ENCODE data around the gene AMIGO3. TPM values are rescaled to one million over a fixed set of nuclear protein-coding genes. Genes with fewer than 3 reads are reported as not detected.

AMIGO3 gene
- total and polyA plus RNA-seq, 10 of the 15 experiments (the other 5 are each of a cell fraction or from before 2014, with no cell fraction given): 0.07 to 1.3 (median 0.44) TPM; not detected in 3

DNA sequence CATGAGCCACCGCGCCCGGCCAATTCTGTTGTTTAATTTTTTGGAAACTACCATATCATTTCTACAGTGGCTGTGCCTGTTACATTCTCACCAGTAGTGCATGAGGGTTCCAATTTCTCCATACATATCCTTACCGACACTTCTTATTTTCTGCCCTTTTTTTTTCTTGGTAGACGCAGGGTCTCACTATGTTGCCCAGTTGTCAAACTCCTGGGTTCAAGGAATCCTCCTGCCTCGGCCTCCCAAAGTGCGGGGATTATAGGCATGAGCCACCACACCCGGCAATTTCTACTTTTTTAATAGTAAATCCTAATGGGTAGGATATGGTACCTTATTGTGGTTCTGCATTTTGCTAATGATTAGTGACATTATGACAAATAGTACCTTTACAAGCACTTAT lies 9.6 kb downstream of the AMIGO3 start:
- 91% methylated on average over 8 of the region's 8 CpGs for WGBS (ENCODE audit: insufficient coverage, insufficient replicate concordance, low lambda C conversion rate, missing lambda C conversion rate)
- H2AFZ ChIP-seq (ENCODE audit: control insufficient read depth, low read depth, low read length): no peak overlapping the region
- peaks cover 0 to 3% of the 10 kb centered on the region in 2 experiments; a peak in 2 of 4 replicates for H3K36me3 ChIP-seq (ENCODE audit: control insufficient read depth in 2 of 2, insufficient read depth in 2 of 2, low read length in 1 of 2)
- ATAC-seq: no peak
- no peak for FAIRE-seq
- ChIA-PET SMC1A (ENCODE audit: uncharacterized antibody, unreplicated experiment) (no interaction called here), RAD21 (ENCODE audit: unreplicated experiment) (no interaction called here), CTCF (no interaction called here), POLR2A (no interaction called here)
- BruUV-seq (replicated peaks): no TSS peak
- H3K9me3 ChIP-seq (replicated peaks; ENCODE audit: control insufficient read depth, insufficient read depth, low read length): no peaks in the 10 kb centered on the region
- intact Hi-C loops (cut with micrococcal nuclease; ENCODE audit: unreplicated experiment) (no loop called here), in situ Hi-C loops (cut with MboI) (no loop called here)
- no peak for DNase-seq (ENCODE audit: low read depth, low spot score)
- H3K4me1 ChIP-seq (ENCODE audit: control insufficient read depth, insufficient read depth, low read length): no peaks in the 10 kb centered on the region
- H3K4me2 ChIP-seq (ENCODE audit: control insufficient read depth, insufficient read depth): no peak overlapping the region
- no peak for TF ChIP-seq FOS (IDR thresholded peaks at IDR 0.05; ENCODE audit: borderline replicate concordance, extremely low read depth, insufficient read length)
- TF ChIP-seq NR2C1 (IDR thresholded peaks at IDR 0.05): no peak
- TF ChIP-seq HDAC2 (IDR thresholded peaks at IDR 0.05): no peak
- no peak for TF ChIP-seq RFX5 (IDR thresholded peaks at IDR 0.05; ENCODE audit: low read depth, low read length)
- no peak for TF ChIP-seq GATAD2B (conservative IDR thresholded peaks at IDR 0.05; ENCODE audit: low read depth)
- no peak for TF ChIP-seq KLF5 (IDR thresholded peaks at IDR 0.05; ENCODE audit: partially characterized antibody)
- no peak for TF ChIP-seq BCL11A (IDR thresholded peaks at IDR 0.05; ENCODE audit: low read depth, low read length)
- no peak for TF ChIP-seq PML (IDR thresholded peaks at IDR 0.05; ENCODE audit: low read length)
- H3K9ac ChIP-seq (ENCODE audit: control insufficient read depth, insufficient read depth, low read length): no peak overlapping the region
- H3K4me3 ChIP-seq: no peak overlapping the region
- no peaks in the 10 kb centered on the region for H3K79me2 ChIP-seq (ENCODE audit: control insufficient read depth, insufficient read depth, low read length)
- no peaks in the 10 kb centered on the region for H4K20me1 ChIP-seq (ENCODE audit: control insufficient read depth, insufficient read depth)
- H3K27ac ChIP-seq (ENCODE audit: control insufficient read depth, insufficient read depth): no peak overlapping the region
- H3K27me3 ChIP-seq (replicated peaks in 1 of 2; ENCODE audit: control insufficient read depth in 2 of 2, insufficient read depth in 2 of 2, low read length in 1 of 2): no peaks in the 10 kb centered on the region

DNA sequence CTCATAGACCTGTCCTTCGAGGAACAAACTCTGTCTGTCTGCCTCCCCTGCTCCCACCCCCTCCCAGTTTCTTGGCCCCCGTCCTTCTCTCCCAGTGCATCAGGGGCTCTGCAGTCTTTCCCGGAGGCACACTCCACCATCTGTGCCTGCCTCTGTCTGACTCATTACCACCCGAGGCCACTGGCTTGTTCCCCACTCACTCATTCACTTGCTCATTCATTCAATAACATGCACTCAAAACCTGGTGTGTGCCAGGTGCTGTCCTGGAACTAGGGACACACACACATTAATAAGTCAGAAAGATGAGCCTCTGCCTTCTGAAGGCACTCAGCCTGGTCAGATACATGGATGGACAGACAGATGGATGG lies 12.4 kb downstream of the AMIGO3 start:
- in situ Hi-C loops (cut with MboI): no loop called here
- ATAC-seq: no peak
- TF ChIP-seq SMAD1 (IDR thresholded peaks at IDR 0.05; ENCODE audit: low read depth, partially characterized antibody) (no peak), BCL11A (IDR thresholded peaks at IDR 0.05; ENCODE audit: low read depth, low read length) (no peak), FOS (IDR thresholded peaks at IDR 0.05; ENCODE audit: borderline replicate concordance, extremely low read depth, insufficient read length) (no peak), PAX5 (IDR thresholded peaks at IDR 0.05; ENCODE audit: borderline replicate concordance, low read depth, low read length) (no peak), NR2C1 (IDR thresholded peaks at IDR 0.05) (no peak), BHLHE40 (IDR thresholded peaks at IDR 0.05; ENCODE audit: borderline replicate concordance in 1 of 2, low read depth in 2 of 2, low read length in 1 of 2) (no peak), CHD1 (IDR thresholded peaks at IDR 0.05; ENCODE audit: low read depth, low read length) (no peak), SMARCA5 (IDR thresholded peaks at IDR 0.05) (no peak), ZZZ3 (IDR thresholded peaks at IDR 0.05; ENCODE audit: control insufficient read depth, insufficient read length, low read depth) (no peak)
- TF ChIP-seq, protein P1, sequence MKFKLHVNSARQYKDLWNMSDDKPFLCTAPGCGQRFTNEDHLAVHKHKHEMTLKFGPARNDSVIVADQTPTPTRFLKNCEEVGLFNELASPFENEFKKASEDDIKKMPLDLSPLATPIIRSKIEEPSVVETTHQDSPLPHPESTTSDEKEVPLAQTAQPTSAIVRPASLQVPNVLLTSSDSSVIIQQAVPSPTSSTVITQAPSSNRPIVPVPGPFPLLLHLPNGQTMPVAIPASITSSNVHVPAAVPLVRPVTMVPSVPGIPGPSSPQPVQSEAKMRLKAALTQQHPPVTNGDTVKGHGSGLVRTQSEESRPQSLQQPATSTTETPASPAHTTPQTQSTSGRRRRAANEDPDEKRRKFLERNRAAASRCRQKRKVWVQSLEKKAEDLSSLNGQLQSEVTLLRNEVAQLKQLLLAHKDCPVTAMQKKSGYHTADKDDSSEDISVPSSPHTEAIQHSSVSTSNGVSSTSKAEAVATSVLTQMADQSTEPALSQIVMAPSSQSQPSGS (IDR thresholded peaks at IDR 0.05; ENCODE audit: low read length): no peak
- TF ChIP-seq, protein P2, sequence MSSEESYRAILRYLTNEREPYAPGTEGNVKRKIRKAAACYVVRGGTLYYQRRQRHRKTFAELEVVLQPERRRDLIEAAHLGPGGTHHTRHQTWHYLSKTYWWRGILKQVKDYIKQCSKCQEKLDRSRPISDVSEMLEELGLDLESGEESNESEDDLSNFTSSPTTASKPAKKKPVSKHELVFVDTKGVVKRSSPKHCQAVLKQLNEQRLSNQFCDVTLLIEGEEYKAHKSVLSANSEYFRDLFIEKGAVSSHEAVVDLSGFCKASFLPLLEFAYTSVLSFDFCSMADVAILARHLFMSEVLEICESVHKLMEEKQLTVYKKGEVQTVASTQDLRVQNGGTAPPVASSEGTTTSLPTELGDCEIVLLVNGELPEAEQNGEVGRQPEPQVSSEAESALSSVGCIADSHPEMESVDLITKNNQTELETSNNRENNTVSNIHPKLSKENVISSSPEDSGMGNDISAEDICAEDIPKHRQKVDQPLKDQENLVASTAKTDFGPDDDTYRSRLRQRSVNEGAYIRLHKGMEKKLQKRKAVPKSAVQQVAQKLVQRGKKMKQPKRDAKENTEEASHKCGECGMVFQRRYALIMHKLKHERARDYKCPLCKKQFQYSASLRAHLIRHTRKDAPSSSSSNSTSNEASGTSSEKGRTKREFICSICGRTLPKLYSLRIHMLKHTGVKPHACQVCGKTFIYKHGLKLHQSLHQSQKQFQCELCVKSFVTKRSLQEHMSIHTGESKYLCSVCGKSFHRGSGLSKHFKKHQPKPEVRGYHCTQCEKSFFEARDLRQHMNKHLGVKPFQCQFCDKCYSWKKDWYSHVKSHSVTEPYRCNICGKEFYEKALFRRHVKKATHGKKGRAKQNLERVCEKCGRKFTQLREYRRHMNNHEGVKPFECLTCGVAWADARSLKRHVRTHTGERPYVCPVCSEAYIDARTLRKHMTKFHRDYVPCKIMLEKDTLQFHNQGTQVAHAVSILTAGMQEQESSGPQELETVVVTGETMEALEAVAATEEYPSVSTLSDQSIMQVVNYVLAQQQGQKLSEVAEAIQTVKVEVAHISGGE (CRISPR knock-in tag; IDR thresholded peaks at IDR 0.05): no peak

More for the DNA sequence above, 12.4 kb downstream of the AMIGO3 start:
- no peak overlapping the region for H3K9ac ChIP-seq (ENCODE audit: control insufficient read depth, insufficient read depth, low read length)
- H3K4me2 ChIP-seq (ENCODE audit: control insufficient read depth, insufficient read depth): no peak overlapping the region
- intact Hi-C loops (cut with micrococcal nuclease; ENCODE audit: unreplicated experiment): no loop called here
- no peak overlapping the region for H2AFZ ChIP-seq (ENCODE audit: control insufficient read depth, low read depth, low read length)
- H3K36me3 ChIP-seq (ENCODE audit: control insufficient read depth in 2 of 2, insufficient read depth in 2 of 2, low read length in 1 of 2): peaks cover 0 to 5% of the 10 kb centered on the region in 2 experiments; a peak in 3 of 4 replicates
- RAD21 ChIA-PET (ENCODE audit: unreplicated experiment): no interaction called here
- CTCF ChIA-PET: no interaction called here
- no peaks in the 10 kb centered on the region for H3K4me1 ChIP-seq (ENCODE audit: control insufficient read depth, insufficient read depth, low read length)
- no peak overlapping the region for H3K27ac ChIP-seq (ENCODE audit: control insufficient read depth, insufficient read depth)
- 86% methylated on average over 3 of the region's 4 CpGs for WGBS (ENCODE audit: insufficient coverage, insufficient replicate concordance, low lambda C conversion rate, missing lambda C conversion rate)
- no peak for DNase-seq (ENCODE audit: low read depth, low spot score)
- no peaks in the 10 kb centered on the region for H3K9me3 ChIP-seq (replicated peaks; ENCODE audit: control insufficient read depth, insufficient read depth, low read length)
- SMC1A ChIA-PET (ENCODE audit: uncharacterized antibody, unreplicated experiment): no interaction called here
- no peak for FAIRE-seq
- POLR2A ChIA-PET: no interaction called here
- no TSS peak for BruUV-seq (replicated peaks)
- no peaks in the 10 kb centered on the region for H3K27me3 ChIP-seq (replicated peaks in 1 of 2; ENCODE audit: control insufficient read depth in 2 of 2, insufficient read depth in 2 of 2, low read length in 1 of 2)
- no peak overlapping the region for H3K4me3 ChIP-seq
- H3K79me2 ChIP-seq (ENCODE audit: control insufficient read depth, insufficient read depth, low read length): no peaks in the 10 kb centered on the region
- H4K20me1 ChIP-seq (ENCODE audit: control insufficient read depth, insufficient read depth): no peaks in the 10 kb centered on the region

Data from GM12878 (cell line).